IPS-NIHi7 (cell line): ENCODE results near the gene PHF12.
"Not testable (repeated sequence)": the region's sequence is repeated elsewhere in the genome, so short reads cannot be mapped to it uniquely, and the experiment has no call there.

ENCODE experiments used
- DNase-seq: peaks from one replicate; pipeline ENCODE4 v3.0.0; 2012; ENCODE audit warnings: mixed read lengths; ENCODE audit errors: extremely low spot score

PHF12 gene

DNA sequence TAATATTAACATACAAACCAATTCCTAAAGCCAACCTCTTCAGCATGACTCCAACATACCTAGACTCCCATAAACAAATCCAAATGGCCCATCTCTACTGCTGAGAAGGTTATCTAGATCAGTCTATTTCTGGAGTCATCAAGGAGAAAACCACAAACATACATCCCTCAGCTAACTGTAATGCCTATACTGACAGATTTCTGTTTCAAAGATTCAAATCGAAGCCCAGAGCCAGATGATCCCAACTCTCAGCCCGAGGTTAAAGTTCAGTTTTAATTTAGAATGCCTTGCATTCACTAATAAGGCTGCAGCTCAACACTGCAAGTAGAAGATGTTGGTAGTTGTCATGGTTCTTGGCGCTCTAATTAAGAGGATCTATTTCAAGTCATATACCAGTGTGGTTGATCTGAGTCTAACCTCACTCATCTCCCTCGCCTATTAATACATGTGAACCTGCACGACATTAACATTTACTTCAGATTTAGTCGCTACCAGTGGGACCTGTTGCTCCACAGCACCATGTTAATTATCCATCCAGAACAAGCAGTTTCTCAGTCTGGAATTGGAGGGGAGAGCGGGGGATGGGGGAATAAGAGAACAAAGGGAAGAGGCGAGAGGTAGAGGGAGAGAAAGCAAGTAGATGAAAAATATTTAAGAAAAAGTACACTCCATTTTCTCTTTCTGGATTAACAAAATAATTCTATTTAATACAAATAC, 15.4 kb downstream of the PHF12 start:
- DNase-seq = no peak

DNA sequence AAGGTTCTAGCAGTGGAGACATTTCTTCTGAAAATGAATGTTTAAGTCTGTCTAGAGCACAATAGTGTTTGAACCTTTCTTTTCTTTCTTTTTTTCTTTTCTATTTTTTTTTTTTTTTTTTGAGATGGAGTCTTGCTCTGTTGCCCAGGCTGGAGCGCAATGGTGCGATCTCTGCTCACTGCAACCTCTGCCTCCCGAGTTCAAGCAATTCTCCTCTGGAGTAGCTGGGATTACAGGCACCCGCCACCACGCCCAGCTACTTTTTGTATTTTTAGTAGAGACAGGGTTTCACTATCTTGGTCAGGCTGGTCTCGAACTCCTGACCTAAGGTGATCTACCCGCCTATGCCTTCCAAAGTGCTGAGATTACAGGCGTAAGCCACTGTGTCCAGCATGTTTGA, 16.8 kb downstream of the PHF12 start:
- not testable (repeated sequence) for DNase-seq

DNA sequence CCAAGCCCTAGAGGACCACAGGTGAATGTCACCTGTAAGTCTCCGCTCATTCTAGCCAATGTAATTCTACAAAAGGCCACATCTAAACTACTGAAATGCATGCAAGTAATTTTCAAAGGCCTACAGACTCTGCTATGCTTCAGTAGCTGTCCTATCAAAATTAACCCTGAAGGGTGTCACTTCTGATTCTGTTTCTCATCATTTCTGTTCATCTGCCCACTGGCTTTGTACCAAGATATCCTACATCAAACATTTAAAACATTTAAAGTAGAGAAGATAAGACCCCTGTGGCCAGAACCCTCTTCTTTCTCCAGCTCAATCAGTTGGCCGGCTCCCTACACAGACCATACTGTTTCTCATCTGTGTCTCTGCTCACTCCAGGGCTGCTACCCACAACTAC, 21.5 kb downstream of the PHF12 start:
- no peak for DNase-seq

DNA sequence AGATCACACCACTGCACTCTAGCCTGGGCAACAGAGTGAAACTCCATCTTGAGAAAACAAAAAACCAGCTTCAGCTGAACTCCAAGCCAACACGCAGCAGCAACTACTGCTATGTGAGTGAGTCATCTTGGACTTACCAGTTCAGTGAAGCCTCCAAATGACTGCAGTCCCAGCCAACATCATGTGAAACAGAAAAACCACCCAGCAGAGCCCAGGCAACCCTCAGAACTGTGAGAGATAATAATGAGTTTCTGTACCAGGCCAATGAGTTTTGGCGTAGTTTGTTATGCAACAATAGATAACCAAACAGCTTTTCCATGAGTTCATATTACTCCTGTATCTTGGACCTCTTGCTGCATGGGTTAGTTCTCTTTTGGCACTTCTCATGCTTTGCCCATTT, 23.3 kb downstream of the PHF12 start:
- DNase-seq = no peak

DNA sequence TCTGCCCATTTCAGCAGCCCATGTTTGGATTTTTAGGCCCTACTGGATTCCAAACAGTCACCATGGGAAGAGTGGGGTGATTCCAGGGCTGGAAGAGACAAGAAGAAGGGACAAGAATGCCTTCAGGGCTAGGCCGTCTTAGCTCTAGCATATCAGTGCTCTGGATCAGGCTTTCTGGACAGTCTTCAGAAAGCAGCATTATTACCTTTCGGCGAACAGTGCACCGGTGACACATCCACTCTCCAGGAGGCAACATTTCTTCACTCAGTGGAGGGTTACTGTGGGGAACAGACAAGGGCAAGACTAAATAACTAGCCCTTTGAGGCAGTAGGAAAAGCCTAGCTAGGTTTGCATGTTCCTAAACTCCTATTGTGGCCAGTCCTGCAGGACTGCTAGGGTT, 24.5 kb downstream of the PHF12 start:
- DNase-seq = no peak

DNA sequence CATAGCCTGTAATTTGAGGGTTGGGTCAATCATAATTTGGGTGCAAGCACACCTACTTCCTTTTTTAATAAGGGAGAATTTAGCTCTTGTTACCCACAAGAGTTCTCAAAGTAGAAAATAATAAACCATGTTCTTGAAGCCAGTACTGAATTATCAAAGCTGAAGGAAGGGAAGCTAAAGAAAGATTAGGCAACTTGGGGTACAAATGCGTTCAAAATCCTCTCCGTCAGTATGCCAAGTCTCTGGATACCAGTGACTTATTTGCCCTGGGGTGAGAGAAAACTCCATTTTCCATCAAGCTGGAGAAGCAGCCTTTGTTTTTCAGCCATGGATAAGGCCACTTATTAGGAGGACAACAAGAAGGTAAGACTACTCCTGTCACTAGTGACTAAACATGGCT, 25.0 kb downstream of the PHF12 start:
- DNase-seq = no peak

GRCh38 chr17:28925912-28926365, 25.4 kb downstream of the PHF12 start:
- no peak for DNase-seq

GRCh38 chr17:28920201-28920600, 31.1 kb downstream of the PHF12 start:
- no peak for DNase-seq

GRCh38 chr17:28918295-28918694, 33.0 kb downstream of the PHF12 start:
- no peak for DNase-seq

DNA sequence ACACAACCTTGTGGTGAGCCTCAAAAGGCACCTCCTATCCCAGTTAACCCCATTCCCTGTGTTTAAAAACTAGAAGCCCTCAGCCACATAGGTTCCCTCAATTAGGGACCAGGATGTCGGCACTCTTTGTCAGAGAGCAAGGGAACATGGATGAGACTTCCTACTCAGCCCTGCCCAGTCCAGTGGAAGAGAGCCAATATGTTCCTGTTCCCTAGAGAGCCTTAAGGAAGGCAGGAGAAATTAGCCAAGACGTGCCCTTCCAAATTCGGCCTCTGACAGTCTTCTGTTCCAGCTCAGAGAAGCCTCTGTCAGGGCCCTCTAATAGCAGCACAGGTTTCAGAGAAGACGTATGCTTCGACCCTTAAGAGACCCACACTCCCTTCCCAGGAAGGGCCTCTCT, 33.9 kb downstream of the PHF12 start:
- no peak for DNase-seq

GRCh38 chr17:28917029-28917428, 34.3 kb downstream of the PHF12 start:
- no peak for DNase-seq

DNA sequence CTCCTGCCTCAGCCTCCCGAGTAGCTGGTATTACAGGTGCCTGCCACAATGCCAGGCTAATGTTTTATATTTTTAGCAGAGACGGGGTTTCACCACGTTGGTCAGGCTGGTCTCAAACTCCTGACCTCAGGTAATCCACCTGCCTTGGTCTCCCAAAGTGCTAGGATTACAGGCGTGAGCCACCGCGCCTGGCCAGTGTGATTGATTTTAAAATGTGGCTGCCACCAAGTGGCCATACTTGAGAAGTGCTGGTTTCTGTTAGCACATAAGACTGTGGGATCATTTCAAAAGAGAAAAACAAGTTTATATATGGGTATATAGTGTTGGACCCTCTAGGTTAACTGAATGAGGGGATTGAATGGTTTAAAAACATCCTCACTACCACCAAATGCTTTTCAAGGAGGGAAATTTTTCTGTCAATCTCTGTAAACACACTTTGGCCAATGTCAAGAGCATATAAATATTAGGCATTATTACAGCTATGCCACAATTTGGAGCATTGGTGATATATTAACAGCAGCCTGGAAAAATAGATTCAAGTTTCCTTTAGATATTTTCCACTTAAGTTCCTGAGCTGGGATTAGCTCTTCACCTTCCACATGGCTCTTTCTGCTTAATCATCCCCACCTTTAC, 34.9 kb downstream of the PHF12 start:
- peak; percentile 54 for DNase-seq

DNA sequence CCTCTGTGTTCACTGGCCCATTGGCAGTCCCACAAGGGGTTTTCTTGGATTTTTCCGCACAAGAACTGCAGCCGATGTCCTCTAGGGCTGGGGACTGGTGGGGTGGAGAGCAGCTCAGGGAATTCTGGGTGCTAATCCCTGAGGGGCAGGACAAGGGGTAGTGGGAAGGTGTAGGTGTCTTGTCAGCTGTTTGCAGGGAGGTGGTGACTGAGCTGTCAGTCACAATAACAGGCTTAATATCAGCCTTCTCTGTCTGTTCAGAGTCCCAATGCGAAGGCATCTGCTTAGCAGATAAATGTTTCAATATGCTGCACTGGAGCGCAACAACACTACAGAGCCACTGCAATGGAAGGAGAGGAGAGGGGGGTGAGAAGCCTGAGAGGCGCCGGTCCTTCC, 38.4 kb downstream of the PHF12 start:
- no peak for DNase-seq

- DNase-seq = no peak
These were observed 38.9 kb downstream of the PHF12 start for GRCh38 chr17:28912281-28912937.

DNA sequence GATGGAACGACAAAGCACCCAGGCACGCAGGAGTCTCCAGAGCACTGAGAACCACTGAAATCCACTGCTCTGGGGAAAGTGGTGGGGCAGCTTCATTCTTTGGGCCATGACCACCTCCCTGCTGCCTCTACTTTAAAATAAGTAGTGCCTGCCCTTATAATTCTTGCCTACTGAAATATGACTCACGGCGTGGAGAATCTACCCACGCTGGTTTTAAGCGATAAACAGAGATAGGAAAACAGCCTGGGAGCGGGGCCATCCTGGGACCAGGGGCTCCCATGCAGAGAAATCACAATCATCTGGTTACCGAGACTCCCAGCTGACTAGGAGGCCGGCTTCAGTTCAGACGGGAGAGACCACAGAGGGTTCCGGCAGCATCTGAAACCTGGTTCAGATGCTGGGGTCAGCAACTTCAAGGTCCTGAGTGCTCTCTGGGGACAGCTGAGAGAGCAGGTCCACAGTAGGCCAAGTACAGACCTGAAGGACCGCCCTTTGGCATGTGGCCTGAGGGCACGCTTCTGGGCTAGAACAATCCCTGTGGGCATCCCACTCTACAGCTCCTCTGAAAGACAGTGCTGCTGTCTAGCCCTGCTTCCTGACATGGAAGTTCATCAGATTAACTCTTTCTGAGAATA, 39.8 kb downstream of the PHF12 start:
- DNase-seq = no peak

GRCh38 chr17:28910534-28910933, 40.8 kb downstream of the PHF12 start:
- DNase-seq = no peak

- DNase-seq = no peak
These were observed 42.6 kb downstream of the PHF12 start for GRCh38 chr17:28908640-28909167.

GRCh38 chr17:28907709-28908475, 43.4 kb downstream of the PHF12 start:
- no peak for DNase-seq

- no peak for DNase-seq
These were observed 44.4 kb downstream of the PHF12 start for GRCh38 chr17:28906706-28907438.

GRCh38 chr17:28906276-28906675, 45.0 kb downstream of the PHF12 start:
- no peak for DNase-seq

DNA sequence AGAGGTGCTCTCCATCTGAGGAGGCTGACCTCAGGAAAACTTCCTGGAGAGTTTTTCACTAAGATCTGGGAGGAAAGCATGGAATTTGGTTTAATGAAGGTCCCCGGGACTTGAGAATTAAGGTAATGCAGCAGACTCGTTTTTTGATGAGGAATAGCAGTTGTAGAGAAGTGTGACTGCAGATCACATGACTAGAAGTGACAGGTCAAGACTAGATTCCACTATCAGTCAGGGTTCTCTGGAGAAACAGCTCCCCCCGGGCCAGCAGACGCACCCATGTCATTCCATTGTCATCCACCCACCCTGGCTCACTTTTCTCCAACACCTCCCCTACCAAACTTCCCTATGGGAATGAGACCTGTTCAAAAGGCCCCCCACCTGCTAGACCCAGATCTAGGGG, 46.5 kb downstream of the PHF12 start:
- DNase-seq = no peak
